Neural progenitor cell (in vitro differentiated cells): ENCODE results near the gene CEP128.

Experiments
- EZH2 ChIP-seq: fragments of 200-600 bp; sonication (generic); IDR thresholded peaks from 2 replicates; pipeline ENCODE4 v1.6.1; 2017; ENCODE audit warnings: antibody characterized with exemption, mild to moderate bottlenecking, moderate library complexity
- EZH2phosphoT487 ChIP-seq: fragments of 200-600 bp; sonication (generic); IDR thresholded peaks from 2 replicates; pipeline ENCODE4 v1.6.1; 2017; ENCODE audit warnings: antibody characterized with exemption
- TF ChIP-seq, protein P1 (sequence below): fragments of 200-600 bp; sonication (generic); IDR thresholded peaks from 2 replicates; pipeline ENCODE4 v1.5.1; 2017; ENCODE audit warnings: antibody characterized with exemption, mild to moderate bottlenecking

DNA sequence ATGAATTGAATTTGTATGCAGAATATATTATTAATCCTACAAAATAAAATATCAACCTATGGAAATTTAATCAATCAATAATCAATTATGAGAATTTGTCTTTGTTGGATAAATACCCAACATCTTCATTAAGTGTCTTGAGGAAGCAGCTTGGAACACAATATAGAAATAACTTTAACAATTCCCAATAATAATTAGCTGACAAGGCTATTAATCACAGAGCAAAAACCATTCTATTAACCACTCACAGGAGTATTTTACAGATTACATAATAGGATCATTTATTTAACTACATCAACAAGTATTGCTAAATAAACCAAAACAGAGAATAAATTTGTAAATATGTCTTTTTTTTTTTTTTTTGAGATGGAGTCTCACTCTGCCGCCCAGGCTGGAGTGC, 190.3 kb downstream of the CEP128 start:
- TF ChIP-seq, protein P1, sequence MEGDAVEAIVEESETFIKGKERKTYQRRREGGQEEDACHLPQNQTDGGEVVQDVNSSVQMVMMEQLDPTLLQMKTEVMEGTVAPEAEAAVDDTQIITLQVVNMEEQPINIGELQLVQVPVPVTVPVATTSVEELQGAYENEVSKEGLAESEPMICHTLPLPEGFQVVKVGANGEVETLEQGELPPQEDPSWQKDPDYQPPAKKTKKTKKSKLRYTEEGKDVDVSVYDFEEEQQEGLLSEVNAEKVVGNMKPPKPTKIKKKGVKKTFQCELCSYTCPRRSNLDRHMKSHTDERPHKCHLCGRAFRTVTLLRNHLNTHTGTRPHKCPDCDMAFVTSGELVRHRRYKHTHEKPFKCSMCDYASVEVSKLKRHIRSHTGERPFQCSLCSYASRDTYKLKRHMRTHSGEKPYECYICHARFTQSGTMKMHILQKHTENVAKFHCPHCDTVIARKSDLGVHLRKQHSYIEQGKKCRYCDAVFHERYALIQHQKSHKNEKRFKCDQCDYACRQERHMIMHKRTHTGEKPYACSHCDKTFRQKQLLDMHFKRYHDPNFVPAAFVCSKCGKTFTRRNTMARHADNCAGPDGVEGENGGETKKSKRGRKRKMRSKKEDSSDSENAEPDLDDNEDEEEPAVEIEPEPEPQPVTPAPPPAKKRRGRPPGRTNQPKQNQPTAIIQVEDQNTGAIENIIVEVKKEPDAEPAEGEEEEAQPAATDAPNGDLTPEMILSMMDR, result no peak
- TF ChIP-seq EZH2 (no peak), EZH2phosphoT487 (no peak)
